Mesenteric fat pad (tissue), 1 donor: ENCODE measurements around the gene UGT1A6. TPM values are rescaled to one million over a fixed set of nuclear protein-coding genes. Genes with fewer than 3 reads are reported as not detected.
A peak's percentile ranks its signal among the peaks of the same experiment; 100 is the strongest.

Source experiments
- DNase-seq: peaks from one replicate; pipeline ENCODE4 v3.0.0-alpha.2; 2020; ENCODE audit warnings: low spot score
- total RNA-seq: library from RNA; stranded (reverse); fragmentation: NEBNext Ultra II Directional; extraction: Animal tissue kit (Norgen Biotek cat#: 25700); gene quantifications from one replicate; pipeline ENCODE4 v1.2.1, GENCODE V29; 2021
- donor health status: DM: yes; HTN: yes; CAD: no.

Gene UGT1A6
- total RNA-seq, 1 donor from 2014 or later, result not detected

GRCh38 chr2:233818639-233819621 is 126.2 kb downstream of the UGT1A6 start:
- DNase-seq, result peak; percentile 57

- DNase-seq, result peak; percentile 82
These were observed 127.4 kb downstream of the UGT1A6 start for GRCh38 chr2:233819884-233820773.

DNA sequence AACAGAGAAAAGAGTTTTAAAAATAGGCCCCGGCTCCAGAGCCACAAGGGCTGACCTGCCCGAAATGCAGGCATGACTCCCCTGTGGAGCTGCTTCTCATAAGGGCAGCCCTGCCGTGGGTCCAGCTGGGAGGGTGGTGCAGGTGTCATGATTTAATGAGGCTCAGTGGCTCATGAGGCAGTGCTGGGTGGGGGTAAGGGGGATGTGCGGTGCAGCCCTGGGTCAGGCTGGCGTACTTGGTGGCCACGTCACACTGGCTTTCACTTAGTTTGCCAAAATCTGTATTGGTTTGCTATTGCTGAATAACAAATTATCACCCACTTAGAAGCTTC is 128.1 kb downstream of the UGT1A6 start:
- DNase-seq, result peak; percentile 47

DNA sequence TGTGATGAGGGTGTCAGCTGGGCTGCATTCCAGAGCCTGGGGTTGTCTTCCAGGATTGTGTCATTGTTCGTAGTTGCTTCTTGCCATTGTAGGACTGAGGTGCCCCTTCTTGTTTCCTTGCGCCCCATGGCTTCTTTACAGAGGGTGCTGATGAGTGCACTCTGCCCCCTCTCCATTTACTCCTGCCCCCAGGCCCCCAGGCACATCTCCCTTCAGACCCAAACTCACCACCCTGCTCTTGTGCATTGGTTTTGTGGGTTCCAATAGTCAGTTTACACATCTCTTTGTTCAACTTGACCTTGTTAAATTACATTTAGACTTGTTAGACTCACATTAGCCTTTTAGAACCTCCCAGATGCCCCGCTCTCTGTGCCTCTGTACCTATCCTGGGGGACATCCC is 128.5 kb downstream of the UGT1A6 start:
- no peak for DNase-seq

- peak; percentile 71 for DNase-seq
These were observed 129.0 kb downstream of the UGT1A6 start for GRCh38 chr2:233821709-233822100.

DNA sequence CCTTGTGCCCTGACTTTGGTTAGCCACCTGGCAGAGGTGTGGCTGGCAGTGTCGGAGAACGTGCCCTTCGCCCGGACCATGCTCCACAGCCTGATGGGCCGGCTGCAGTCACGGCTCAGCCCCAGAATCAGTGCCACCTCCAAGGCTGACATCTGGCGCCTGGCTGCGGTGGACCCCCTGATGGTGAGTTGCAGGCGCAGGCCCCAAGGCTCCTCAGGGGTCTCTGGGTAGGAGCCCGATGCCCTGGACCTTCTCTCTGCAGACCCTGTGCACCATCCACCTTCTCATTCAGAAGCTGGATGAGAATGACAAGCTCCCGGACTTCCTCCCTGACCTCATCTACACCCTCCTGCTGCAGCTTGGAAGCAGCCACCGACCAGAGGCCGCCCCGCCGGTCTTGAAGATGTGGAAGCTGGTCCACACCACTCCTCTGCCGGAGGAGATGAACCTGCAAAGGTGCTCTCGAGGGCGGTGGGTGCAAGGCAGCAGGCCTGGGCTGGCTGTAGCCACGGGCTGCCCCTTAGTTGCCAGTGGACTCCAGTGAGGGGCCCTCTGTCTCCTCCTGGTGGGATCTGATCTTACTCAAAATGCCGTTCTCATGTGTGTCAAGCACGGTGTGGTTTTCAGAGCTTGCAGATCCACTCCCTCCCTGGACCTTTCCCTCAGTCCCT is 129.5 kb downstream of the UGT1A6 start:
- DNase-seq, result peak; percentile 85

Other genes with a start within 250 kb of the UGT1A6 start
- 39.0 TPM for gene USP40, start 126.1 kb upstream of the UGT1A6 start, total RNA-seq
- gene UGT1A8, start 75.3 kb upstream of the UGT1A6 start, total RNA-seq, result not detected
- gene UGT1A10, start 56.4 kb upstream of the UGT1A6 start, total RNA-seq, result not detected
- not detected for gene UGT1A9, start 21.0 kb upstream of the UGT1A6 start, total RNA-seq
- gene UGT1A7, start 11.0 kb upstream of the UGT1A6 start, total RNA-seq, result 0.80 TPM
- gene UGT1A5, start 20.0 kb downstream of the UGT1A6 start, total RNA-seq, result not detected
- gene UGT1A4, start 25.8 kb downstream of the UGT1A6 start, total RNA-seq, result not detected
- gene UGT1A3, start 36.2 kb downstream of the UGT1A6 start, total RNA-seq, result not detected
- 0.32 TPM for gene UGT1A1, start 67.4 kb downstream of the UGT1A6 start, total RNA-seq
- not detected for gene MROH2A, start 85.4 kb downstream of the UGT1A6 start, total RNA-seq
- gene HJURP, start 161.6 kb downstream of the UGT1A6 start, total RNA-seq, result 0.55 TPM
- gene TRPM8, start 224.5 kb downstream of the UGT1A6 start, total RNA-seq, result not detected